OCI-LY1 (cell line): ENCODE results near the gene SHISAL2A.

Experiments
- CTCF ChIP-seq: fragments of 200-600 bp; sonication (generic), shearing (Covaris generic); IDR thresholded peaks from 2 replicates; pipeline ENCODE4 v1.5.1; 2017; ENCODE audit warnings: mild to moderate bottlenecking, antibody characterized with exemption, low read length, moderate library complexity, mixed read lengths
- EZH2 ChIP-seq: fragments of 200-600 bp; sonication (generic), shearing (Covaris generic); IDR thresholded peaks from 2 replicates; pipeline ENCODE4 v1.8.0; 2017; ENCODE audit warnings: borderline replicate concordance, mixed run types, mild to moderate bottlenecking, antibody characterized with exemption, low read length, moderate library complexity, mixed read lengths

GRCh38 chr1:52634111-52634510, 1.1 kb downstream of the SHISAL2A start:
- no peak for TF ChIP-seq CTCF
- TF ChIP-seq EZH2 = no peak
